Ishikawa (cell line): ENCODE measurements around the gene SPON2.

Experiments used
- CREB1 ChIP-seq: IDR thresholded peaks from 2 replicates; pipeline ENCODE4 v1.6.1; 2012; ENCODE audit warnings: low read depth
- FOXM1 ChIP-seq: IDR thresholded peaks from 2 replicates; pipeline ENCODE4 v1.6.1; 2012; ENCODE audit warnings: low read depth, borderline replicate concordance
- REST ChIP-seq: IDR thresholded peaks from 2 replicates; pipeline ENCODE4 v1.6.1; 2012; ENCODE audit warnings: low read depth, mild to moderate bottlenecking
- USF1 ChIP-seq: IDR thresholded peaks from 2 replicates; pipeline ENCODE4 v1.6.1; 2012
- YY1 ChIP-seq: IDR thresholded peaks from 2 replicates; pipeline ENCODE4 v1.6.1; 2012; ENCODE audit warnings: low read depth

- TF ChIP-seq REST (no peak), USF1 (no peak), FOXM1 (no peak), YY1 (no peak), CREB1 (no peak)
These were observed 11.8 kb upstream of the SPON2 start for GRCh38 chr4:1183985-1184773.
